H1 (cell line): ENCODE measurements around the gene KLHL33. TPM values are rescaled to one million over a fixed set of nuclear protein-coding genes. Genes with fewer than 3 reads are reported as not detected.

Experiments
- CTCF ChIA-PET: fragments of 300-600 bp; sonication (Branson Sonifier 250); formaldehyde crosslinking; loops from one replicate; lab custom pipeline; 2021; ENCODE audit not compliant: partially characterized antibody; lab: Charles Lee
- POLR2A ChIA-PET: fragments of 300-600 bp; sonication (Branson Sonifier 250); formaldehyde crosslinking; loops from one replicate; lab custom pipeline; 2021; ENCODE audit warnings: inconsistent platforms; ENCODE audit not compliant: partially characterized antibody; lab: Charles Lee
- DNase-seq, 2 experiments: peaks; one replicate each; pipeline versions ENCODE4 v3.0.0 to v3.0.0-alpha.2; 2010 to 2022; ENCODE audit warnings: low spot score in 2 of 2, low read depth in 1 of 2, mixed read lengths in 1 of 2
- FAIRE-seq: peaks from 2 replicates; lab custom pipeline; 2011; peaks lifted over from hg19 to GRCh38; lab: Jason Lieb, UNC
- H2AFZ ChIP-seq: 2 replicates; pipeline ENCODE4 v1.8.1; 2012; ENCODE audit warnings: low read length, inconsistent platforms
- H2AK5ac ChIP-seq: 2 replicates; pipeline ENCODE4 v1.6.1; 2013; ENCODE audit warnings: low read depth, low read length
- H2BK120ac ChIP-seq: replicated peaks from 2 replicates; pipeline ENCODE3; 2013; ENCODE audit warnings: low read depth, low read length, inconsistent platforms
- H2BK12ac ChIP-seq: 2 replicates; pipeline ENCODE4 v1.6.1; 2013; ENCODE audit warnings: low read depth, low read length
- H2BK15ac ChIP-seq: 2 replicates; pipeline ENCODE4 v1.6.1; 2013; ENCODE audit warnings: low read length
- H2BK20ac ChIP-seq: 2 replicates; pipeline ENCODE4 v1.6.1; 2013; ENCODE audit warnings: low read length
- H2BK5ac ChIP-seq: 2 replicates; pipeline ENCODE4 v1.6.1; 2013; ENCODE audit warnings: low read depth, low read length
- H3K14ac ChIP-seq: 2 replicates; pipeline ENCODE4 v1.6.1; 2013; ENCODE audit warnings: inconsistent platforms; ENCODE audit not compliant: insufficient read length
- H3K18ac ChIP-seq: 2 replicates; pipeline ENCODE4 v1.6.1; 2013; ENCODE audit warnings: low read length; ENCODE audit errors: extremely low read depth
- H3K23ac ChIP-seq: 2 replicates; pipeline ENCODE4 v1.6.1; 2013; ENCODE audit warnings: inconsistent platforms; ENCODE audit not compliant: insufficient read length
- H3K23me2 ChIP-seq: 2 replicates; pipeline ENCODE4 v1.6.1; 2013; ENCODE audit warnings: low read depth, low read length
- H3K27ac ChIP-seq: 2 replicates; pipeline ENCODE4 v1.6.1; 2011; ENCODE audit warnings: low read depth, low read length, inconsistent platforms
- H3K27me3 ChIP-seq, 4 experiments: replicated peaks in 1 of 4; 1 replicate in 1 of 4; 2 replicates in 3 of 4; pipeline versions ENCODE4 v1.6.1 to v1.8.1; 2011 to 2013; ENCODE audit warnings: low read length in 3 of 4, mild to moderate bottlenecking in 3 of 4, inconsistent platforms in 2 of 4, mixed read lengths in 2 of 4, moderate library complexity in 1 of 4; ENCODE audit not compliant: control insufficient read depth in 3 of 4, insufficient read depth in 3 of 4; ENCODE audit errors: extremely low read depth in 1 of 4
- H3K36me3 ChIP-seq, 4 experiments: 2 replicates each; pipeline versions ENCODE4 v1.6.1 to v1.8.1; 2011 to 2013; ENCODE audit warnings: mild to moderate bottlenecking in 4 of 4, low read length in 3 of 4, moderate library complexity in 2 of 4, control low read depth in 1 of 4, inconsistent platforms in 1 of 4; ENCODE audit not compliant: insufficient read depth in 4 of 4, control insufficient read depth in 2 of 4
- H3K4ac ChIP-seq: replicated peaks from 2 replicates; pipeline ENCODE3; 2013; ENCODE audit warnings: low read length, low read depth, mixed read lengths, inconsistent platforms; ENCODE audit not compliant: insufficient read length
- H3K4me1 ChIP-seq, 4 experiments: replicated peaks in 1 of 4; 1 replicate in 1 of 4; 2 replicates in 3 of 4; pipeline versions ENCODE4 v1.6.1 to v1.8.1; 2011 to 2013; ENCODE audit warnings: low read length in 3 of 4, inconsistent platforms in 2 of 4, mixed read lengths in 1 of 4; ENCODE audit not compliant: insufficient read depth in 4 of 4, control insufficient read depth in 3 of 4
- H3K4me2 ChIP-seq, 2 experiments: 2 replicates each; pipeline versions ENCODE4 v1.6.1 to v1.8.1; 2011 to 2013; ENCODE audit warnings: low read depth in 2 of 2, low read length in 2 of 2, control low read depth in 1 of 2, inconsistent platforms in 1 of 2, mild to moderate bottlenecking in 1 of 2; ENCODE audit not compliant: insufficient read depth in 1 of 2
- H3K4me3 ChIP-seq, 4 experiments: fragments of 200-600, 300-600 bp in 1 of 4; sonication (generic), shearing (Covaris generic), sonication (Bioruptor Twin) in 1 of 4; 2 replicates each; pipeline versions ENCODE4 v1.5.1 to v1.8.1; 2011 to 2016; ENCODE audit warnings: low read length in 4 of 4, low read depth in 3 of 4, control low read depth in 2 of 4, inconsistent platforms in 2 of 4, mild to moderate bottlenecking in 2 of 4, mixed read lengths in 1 of 4, moderate library complexity in 1 of 4; ENCODE audit not compliant: insufficient read depth in 2 of 4; ENCODE audit errors: extremely low read depth in 1 of 4
- H3K56ac ChIP-seq: replicated peaks from 2 replicates; pipeline ENCODE3; 2013; ENCODE audit warnings: low read depth, mild to moderate bottlenecking, mixed read lengths, low read length, inconsistent platforms; ENCODE audit not compliant: insufficient read length
- H3K79me1 ChIP-seq: 2 replicates; pipeline ENCODE4 v1.6.1; 2013; ENCODE audit warnings: low read depth, low read length, control low read depth
- H3K79me2 ChIP-seq, 2 experiments: 2 replicates each; pipeline versions ENCODE4 v1.6.1 to v1.8.1; 2012 to 2013; ENCODE audit warnings: low read length in 2 of 2, mild to moderate bottlenecking in 2 of 2, inconsistent platforms in 1 of 2; ENCODE audit not compliant: insufficient read depth in 2 of 2, control insufficient read depth in 1 of 2
- H3K9ac ChIP-seq, 4 experiments: replicated peaks in 1 of 4; 1 replicate in 1 of 4; 2 replicates in 3 of 4; pipeline versions ENCODE4 v1.6.1 to v1.8.1; 2011 to 2013; ENCODE audit warnings: low read depth in 3 of 4, low read length in 3 of 4, control low read depth in 2 of 4, mild to moderate bottlenecking in 2 of 4, moderate library complexity in 2 of 4, inconsistent platforms in 1 of 4; ENCODE audit errors: extremely low read depth in 1 of 4
- H3K9me3 ChIP-seq, 2 experiments: 2 replicates each; pipeline versions ENCODE4 v1.6.1 to v1.8.1; 2012 to 2013; ENCODE audit warnings: mild to moderate bottlenecking in 2 of 2, moderate library complexity in 2 of 2, control low read depth in 1 of 2, inconsistent platforms in 1 of 2, low read depth in 1 of 2, low read length in 1 of 2, mixed read lengths in 1 of 2; ENCODE audit not compliant: insufficient read depth in 2 of 2
- H4K20me1 ChIP-seq, 2 experiments: replicated peaks in 1 of 2; 2 replicates each; pipeline versions ENCODE3 to v1.8.1; 2011 to 2013; ENCODE audit warnings: inconsistent platforms in 2 of 2, low read length in 2 of 2, mild to moderate bottlenecking in 1 of 2; ENCODE audit not compliant: insufficient read depth in 2 of 2, control insufficient read depth in 1 of 2
- H4K5ac ChIP-seq: 2 replicates; pipeline ENCODE4 v1.6.1; 2013; ENCODE audit warnings: low read length, low read depth, mixed read lengths, inconsistent platforms; ENCODE audit not compliant: insufficient read length
- H4K8ac ChIP-seq: 2 replicates; pipeline ENCODE4 v1.8.0; 2013; ENCODE audit warnings: mild to moderate bottlenecking, moderate library complexity, low read length, inconsistent platforms; ENCODE audit not compliant: insufficient read depth; ENCODE audit errors: extremely low read depth
- H4K91ac ChIP-seq: replicated peaks from 2 replicates; pipeline ENCODE3; 2013; ENCODE audit warnings: low read length, mixed read lengths, inconsistent platforms; ENCODE audit not compliant: insufficient read length
- ASH2L ChIP-seq: fragments of 200-600, 300-600 bp; sonication (generic); IDR thresholded peaks from one replicate; pipeline ENCODE4 v1.7.1; 2017; ENCODE audit warnings: low read length
- CEBPB ChIP-seq: IDR thresholded peaks from 2 replicates; pipeline ENCODE4 v1.6.1; 2012; ENCODE audit warnings: low read depth, low read length
- EGR1 ChIP-seq: IDR thresholded peaks from 2 replicates; pipeline ENCODE4 v1.6.1; 2011; ENCODE audit warnings: low read depth, low read length, borderline replicate concordance
- FOSL1 ChIP-seq: IDR thresholded peaks from 2 replicates; pipeline ENCODE4 v1.6.1; 2011; ENCODE audit warnings: mild to moderate bottlenecking, low read depth, low read length, moderate library complexity; ENCODE audit not compliant: insufficient read depth
- MAFK ChIP-seq: IDR thresholded peaks from 2 replicates; pipeline ENCODE4 v1.6.1; 2012; ENCODE audit warnings: low read depth, mild to moderate bottlenecking, improper control_type of control experiment, low read length
- POU5F1 ChIP-seq: IDR thresholded peaks from 2 replicates; pipeline ENCODE4 v1.6.1; 2011; ENCODE audit warnings: low read depth, mild to moderate bottlenecking, low read length, moderate library complexity
- SP1 ChIP-seq: IDR thresholded peaks from 2 replicates; pipeline ENCODE4 v1.6.1; 2011; ENCODE audit warnings: low read depth, low read length
- TAF7 ChIP-seq: optimal IDR thresholded peaks from 2 replicates; pipeline ENCODE3; 2011; ENCODE audit warnings: low read depth, mild to moderate bottlenecking, inconsistent platforms, low read length, moderate library complexity, borderline replicate concordance
- TCF12 ChIP-seq: IDR thresholded peaks from 2 replicates; pipeline ENCODE4 v1.6.1; 2011; ENCODE audit warnings: low read depth, mild to moderate bottlenecking, low read length
- WGBS, 2 experiments: shearing (Covaris generic) in 1 of 2; methylation state at CpG; one replicate each; pipeline versions ENCODE4 v1.1.6 to v1.1.7; 2013 to 2015; ENCODE audit warnings: low lambda C conversion rate in 2 of 2, mixed read lengths in 2 of 2, inconsistent platforms in 1 of 2, low coverage in 1 of 2, missing lambda C conversion rate in 1 of 2; ENCODE audit not compliant: insufficient replicate concordance in 2 of 2, insufficient coverage in 1 of 2, insufficient read length in 1 of 2; ENCODE audit errors: extremely low coverage in 1 of 2, missing lambda C conversion rate in 1 of 2; 5-methylcytosine and 5-hydroxymethylcytosine counted together
- polyA plus RNA-seq, 7 experiments: library from polyadenylated mRNA; depleted of rRNA in 3 of 7; stranded (reverse) in 5 of 7; unstranded in 2 of 7; fragments of >200 nt in 5 of 7; fragments of 200-250 nt in 2 of 7; gene quantifications; 1 replicate in 5 of 7; 2 replicates in 1 of 7; 4 replicates in 1 of 7; pipeline versions ENCODE4 v1.2.1 to v1.2.3, GENCODE V29; 2011 to 2013; ENCODE audit warnings: missing spikeins in 2 of 7, mixed read lengths in 2 of 7
- total RNA-seq: library from RNA; stranded (reverse); fragmentation: NEBNext Ultra II Directional; extraction: Animal tissue kit (Norgen Biotek cat#: 25700); gene quantifications from 2 replicates; pipeline ENCODE4 v1.2.1, GENCODE V29; 2021
- TF ChIP-seq, protein P1 (sequence below): IDR thresholded peaks from 2 replicates; pipeline ENCODE4 v1.6.1; 2012; ENCODE audit warnings: inconsistent platforms
- TF ChIP-seq, protein P2 (sequence below): IDR thresholded peaks from 2 replicates; pipeline ENCODE4 v1.6.1; 2011; ENCODE audit warnings: low read length, improper control_type of control experiment
- TF ChIP-seq, protein P3 (sequence below): IDR thresholded peaks from 2 replicates; pipeline ENCODE4 v1.6.1; 2011; ENCODE audit warnings: low read depth, mild to moderate bottlenecking, low read length; ENCODE audit not compliant: insufficient read depth

KLHL33 gene
- total and polyA plus RNA-seq, 2 of the 8 experiments (the other 6 are each of a cell fraction or from before 2014, with no cell fraction given): 0.11 to 0.17 TPM

GRCh38 chr14:20416223-20416622 is 19.7 kb downstream of the KLHL33 start:
- Histone ChIP-seq H3K36me3 (no peaks in the 10 kb centered on the region), H3K18ac (no peak overlapping the region), H4K91ac (no peak overlapping the region), H3K9ac (no peak overlapping the region), H3K27ac (no peak overlapping the region), H3K4me2 (no peak overlapping the region), H4K5ac (no peak overlapping the region), H3K14ac (no peak overlapping the region), H4K8ac (no peak overlapping the region), H3K27me3 (no peaks in the 10 kb centered on the region), H2BK20ac (0 out of 2 replicates have a peak overlapping the region, but pooled peaks have one; percentile 61), H2BK15ac (no peak overlapping the region), H3K23ac (no peak overlapping the region), H3K56ac (no peak overlapping the region), H2AK5ac (no peak overlapping the region), H2BK5ac (no peak overlapping the region), H3K4me1 (peaks cover 0 to 6% (median 4%) of the 10 kb centered on the region in 4 experiments; a peak in 3 of 7 replicates), H3K4me3 (no peak overlapping the region), H2AFZ (no peak overlapping the region), H2BK120ac (no peak overlapping the region), H3K9me3 (no peaks in the 10 kb centered on the region), H2BK12ac (no peak overlapping the region), H3K79me1 (0 out of 2 replicates have a peak, but pooled peaks cover under 1% of the 10 kb centered on the region), H3K79me2 (no peaks in the 10 kb centered on the region; a peak in 1 of 4 replicates), H3K23me2 (peaks cover 7% of the 10 kb centered on the region), H4K20me1 (no peaks in the 10 kb centered on the region), H3K4ac (no peak overlapping the region)
- TF ChIP-seq, protein P1, sequence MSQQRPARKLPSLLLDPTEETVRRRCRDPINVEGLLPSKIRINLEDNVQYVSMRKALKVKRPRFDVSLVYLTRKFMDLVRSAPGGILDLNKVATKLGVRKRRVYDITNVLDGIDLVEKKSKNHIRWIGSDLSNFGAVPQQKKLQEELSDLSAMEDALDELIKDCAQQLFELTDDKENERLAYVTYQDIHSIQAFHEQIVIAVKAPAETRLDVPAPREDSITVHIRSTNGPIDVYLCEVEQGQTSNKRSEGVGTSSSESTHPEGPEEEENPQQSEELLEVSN: no peak
- TF ChIP-seq EGR1: no peak
- TF ChIP-seq POU5F1: no peak
- TF ChIP-seq MAFK: no peak
- no peak for TF ChIP-seq TAF7
- TF ChIP-seq FOSL1: no peak
- TF ChIP-seq, protein P2, sequence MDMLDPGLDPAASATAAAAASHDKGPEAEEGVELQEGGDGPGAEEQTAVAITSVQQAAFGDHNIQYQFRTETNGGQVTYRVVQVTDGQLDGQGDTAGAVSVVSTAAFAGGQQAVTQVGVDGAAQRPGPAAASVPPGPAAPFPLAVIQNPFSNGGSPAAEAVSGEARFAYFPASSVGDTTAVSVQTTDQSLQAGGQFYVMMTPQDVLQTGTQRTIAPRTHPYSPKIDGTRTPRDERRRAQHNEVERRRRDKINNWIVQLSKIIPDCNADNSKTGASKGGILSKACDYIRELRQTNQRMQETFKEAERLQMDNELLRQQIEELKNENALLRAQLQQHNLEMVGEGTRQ: no peak
- TF ChIP-seq ASH2L: no peak
- TF ChIP-seq TCF12: no peak
- TF ChIP-seq SP1: no peak
- TF ChIP-seq, protein P3, sequence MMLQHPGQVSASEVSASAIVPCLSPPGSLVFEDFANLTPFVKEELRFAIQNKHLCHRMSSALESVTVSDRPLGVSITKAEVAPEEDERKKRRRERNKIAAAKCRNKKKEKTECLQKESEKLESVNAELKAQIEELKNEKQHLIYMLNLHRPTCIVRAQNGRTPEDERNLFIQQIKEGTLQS: no peak
- no peak for TF ChIP-seq CEBPB
- ChIA-PET CTCF (interaction anchor here (0.7 to 3.7 kb wide), 29 partner anchors 8 to 579 kb away, joined by 3 to 35 read pairs (median 5); partner anchors contain the start of genes APEX1, KLHL33 and PNP), POLR2A (interaction anchor here (0.9 to 3.4 kb wide), 4 partner anchors 39 to 73 kb away, joined by 3 to 23 read pairs (median 6); partner anchors contain the start of genes APEX1, OSGEP, PARP2 and PNP)
- WGBS, 2 experiments: 82% methylated on average over 2 of the region's 2 CpGs; no CpG with 5 or more reads in 1 of the 2 experiments
- no peak for FAIRE-seq
- DNase-seq: no peak
